H9 (cell line): ENCODE results near the gene CERS6. TPM values are rescaled to one million over a fixed set of nuclear protein-coding genes. Genes with fewer than 3 reads are reported as not detected.

Experiments used
- DNase-seq: peaks from one replicate; pipeline ENCODE4 v3.0.0-alpha.2; 2017
- H2AFZ ChIP-seq: one replicate; pipeline ENCODE4 v1.6.1; 2013; ENCODE audit warnings: mild to moderate bottlenecking, low read length, control low read depth, moderate library complexity
- H2AK5ac ChIP-seq: 2 replicates; pipeline ENCODE4 v1.6.1; 2013; ENCODE audit warnings: low read length, control low read depth, mixed read lengths; ENCODE audit not compliant: insufficient read length
- H2BK120ac ChIP-seq: one replicate; pipeline ENCODE4 v1.6.1; 2013; ENCODE audit warnings: low read depth, mild to moderate bottlenecking, low read length, control low read depth, inconsistent platforms; ENCODE audit not compliant: poor library complexity, severe bottlenecking
- H2BK12ac ChIP-seq: 2 replicates; pipeline ENCODE4 v1.6.1; 2013; ENCODE audit warnings: low read length, control low read depth, mixed read lengths, low read depth; ENCODE audit not compliant: insufficient read length
- H2BK15ac ChIP-seq: 2 replicates; pipeline ENCODE4 v1.6.1; 2013; ENCODE audit warnings: low read depth, low read length, control low read depth
- H2BK20ac ChIP-seq: one replicate; pipeline ENCODE4 v1.6.1; 2013; ENCODE audit warnings: low read depth, mild to moderate bottlenecking, low read length, control low read depth, inconsistent platforms; ENCODE audit not compliant: poor library complexity, severe bottlenecking
- H2BK5ac ChIP-seq: 2 replicates; pipeline ENCODE4 v1.6.1; 2013; ENCODE audit warnings: low read length, control low read depth, mixed read lengths; ENCODE audit not compliant: insufficient read length
- H3K14ac ChIP-seq: 2 replicates; pipeline ENCODE4 v1.6.1; 2013; ENCODE audit warnings: low read length, control low read depth; ENCODE audit not compliant: insufficient read depth
- H3K18ac ChIP-seq: 2 replicates; pipeline ENCODE4 v1.6.1; 2013; ENCODE audit warnings: low read depth, mild to moderate bottlenecking, mixed read lengths, low read length, control low read depth; ENCODE audit not compliant: insufficient read length
- H3K23ac ChIP-seq: 2 replicates; pipeline ENCODE4 v1.6.1; 2013; ENCODE audit warnings: low read length, control low read depth, mixed read lengths, low read depth; ENCODE audit not compliant: insufficient read length
- H3K23me2 ChIP-seq: 2 replicates; pipeline ENCODE4 v1.6.1; 2013; ENCODE audit warnings: low read depth, mild to moderate bottlenecking, mixed read lengths, low read length, control low read depth; ENCODE audit not compliant: insufficient read length, poor library complexity, severe bottlenecking
- H3K27ac ChIP-seq: 2 replicates; pipeline ENCODE4 v1.5.1; 2013; ENCODE audit warnings: low read length, control low read depth, mixed read lengths, low read depth; ENCODE audit not compliant: insufficient read length
- H3K27me3 ChIP-seq: 2 replicates; pipeline ENCODE4 v1.6.1; 2013; ENCODE audit warnings: low read length, control low read depth, inconsistent platforms; ENCODE audit not compliant: insufficient read depth
- H3K4ac ChIP-seq: 2 replicates; pipeline ENCODE4 v1.6.1; 2013; ENCODE audit warnings: low read depth, mild to moderate bottlenecking, control low read depth, inconsistent platforms, low read length, moderate library complexity
- H3K4me1 ChIP-seq: 2 replicates; pipeline ENCODE4 v1.6.1; 2013; ENCODE audit warnings: low read length, control low read depth, inconsistent platforms; ENCODE audit not compliant: insufficient read depth
- H3K4me2 ChIP-seq: 2 replicates; pipeline ENCODE4 v1.6.1; 2013; ENCODE audit warnings: low read length, control low read depth, mixed read lengths; ENCODE audit not compliant: insufficient read length, insufficient read depth
- H3K56ac ChIP-seq: 2 replicates; pipeline ENCODE4 v1.6.1; 2013; ENCODE audit warnings: low read depth, mild to moderate bottlenecking, mixed read lengths, low read length, control low read depth; ENCODE audit not compliant: insufficient read length
- H3K79me1 ChIP-seq: 2 replicates; pipeline ENCODE4 v1.6.1; 2013; ENCODE audit warnings: low read depth, mild to moderate bottlenecking, moderate library complexity, low read length, control low read depth, inconsistent platforms; ENCODE audit not compliant: insufficient read depth, poor library complexity, severe bottlenecking
- H3K79me2 ChIP-seq: 2 replicates; pipeline ENCODE4 v1.6.1; 2013; ENCODE audit warnings: low read length, control low read depth, inconsistent platforms; ENCODE audit not compliant: insufficient read depth
- H3K9ac ChIP-seq: 2 replicates; pipeline ENCODE4 v1.6.1; 2013; ENCODE audit warnings: low read length, control low read depth, mixed read lengths; ENCODE audit not compliant: insufficient read length; ENCODE audit errors: extremely low read depth
- H3K9me3 ChIP-seq: one replicate; pipeline ENCODE4 v1.6.1; 2013; ENCODE audit warnings: low read depth, low read length, inconsistent platforms; ENCODE audit not compliant: control insufficient read depth
- H3T11ph ChIP-seq: one replicate; pipeline ENCODE4 v1.6.1; 2013; ENCODE audit warnings: mild to moderate bottlenecking, low read length, control low read depth, inconsistent platforms
- H4K20me1 ChIP-seq: one replicate; pipeline ENCODE4 v1.6.1; 2013; ENCODE audit not compliant: control insufficient read depth, insufficient read length, insufficient read depth
- H4K5ac ChIP-seq: 2 replicates; pipeline ENCODE4 v1.6.1; 2013; ENCODE audit warnings: low read depth, mild to moderate bottlenecking, mixed read lengths, low read length, control low read depth; ENCODE audit not compliant: insufficient read length
- H4K8ac ChIP-seq: replicated peaks from 2 replicates; pipeline ENCODE4 v1.6.1; 2013; ENCODE audit warnings: low read length, control low read depth, mixed read lengths, low read depth; ENCODE audit not compliant: insufficient read length
- H4K91ac ChIP-seq: 2 replicates; pipeline ENCODE4 v1.6.1; 2013; ENCODE audit warnings: low read depth, mild to moderate bottlenecking, moderate library complexity, mixed read lengths, low read length, control low read depth; ENCODE audit not compliant: insufficient read length
- H3K27ac Mint-ChIP-seq, 3 experiments: 2 replicates in 2 of 3; 3 replicates in 1 of 3; pipeline ENCODE4 v1.8.0; 2020 to 2021; ENCODE audit warnings: mixed read lengths in 3 of 3, mild to moderate bottlenecking in 1 of 3, moderate library complexity in 1 of 3
- H3K27me3 Mint-ChIP-seq: 2 replicates; pipeline ENCODE4 v1.8.0; 2021; ENCODE audit warnings: low read depth, mild to moderate bottlenecking, moderate library complexity, mixed read lengths
- H3K36me3 Mint-ChIP-seq, 3 experiments: 2 replicates in 2 of 3; 3 replicates in 1 of 3; pipeline ENCODE4 v1.8.0; 2020 to 2021; ENCODE audit warnings: low read depth in 3 of 3, mixed read lengths in 3 of 3; ENCODE audit not compliant: insufficient read depth in 1 of 3
- H3K4me1 Mint-ChIP-seq, 2 experiments: 2 replicates each; pipeline ENCODE4 v1.8.0; 2020; ENCODE audit warnings: mixed read lengths in 2 of 2
- H3K4me3 Mint-ChIP-seq, 2 experiments: 2 replicates in 1 of 2; 3 replicates in 1 of 2; pipeline ENCODE4 v1.8.0; 2020 to 2021; ENCODE audit warnings: mild to moderate bottlenecking in 2 of 2, mixed read lengths in 2 of 2, moderate library complexity in 1 of 2
- H3K9me3 Mint-ChIP-seq, 2 experiments: 2 replicates in 1 of 2; 3 replicates in 1 of 2; pipeline ENCODE4 v1.8.0; 2020; ENCODE audit warnings: mild to moderate bottlenecking in 2 of 2, mixed read lengths in 2 of 2, moderate library complexity in 1 of 2
- WGBS: extraction: QIAGEN DNeasy Blood & Tissue Kit; methylation state at CpG from one replicate; pipeline ENCODE4 v1.1.7; 2013; ENCODE audit warnings: missing lambda C conversion rate, low lambda C conversion rate, mixed read lengths; ENCODE audit not compliant: insufficient read length; ENCODE audit errors: extremely low coverage; 5-methylcytosine and 5-hydroxymethylcytosine counted together
- total RNA-seq: library from RNA; stranded (reverse); gene quantifications from 2 replicates; pipeline ENCODE4 v1.2.1, GENCODE V29; 2021
- TF ChIP-seq, protein P1 (sequence below): fragments of 200-600 bp; sonication (generic); conservative IDR thresholded peaks from 3 replicates; pipeline ENCODE4 v1.8.0; 2021; ENCODE audit warnings: antibody characterized with exemption, mild to moderate bottlenecking

The CERS6 gene
- total RNA-seq, 1 experiment from 2014 or later = 17.7 TPM

DNA sequence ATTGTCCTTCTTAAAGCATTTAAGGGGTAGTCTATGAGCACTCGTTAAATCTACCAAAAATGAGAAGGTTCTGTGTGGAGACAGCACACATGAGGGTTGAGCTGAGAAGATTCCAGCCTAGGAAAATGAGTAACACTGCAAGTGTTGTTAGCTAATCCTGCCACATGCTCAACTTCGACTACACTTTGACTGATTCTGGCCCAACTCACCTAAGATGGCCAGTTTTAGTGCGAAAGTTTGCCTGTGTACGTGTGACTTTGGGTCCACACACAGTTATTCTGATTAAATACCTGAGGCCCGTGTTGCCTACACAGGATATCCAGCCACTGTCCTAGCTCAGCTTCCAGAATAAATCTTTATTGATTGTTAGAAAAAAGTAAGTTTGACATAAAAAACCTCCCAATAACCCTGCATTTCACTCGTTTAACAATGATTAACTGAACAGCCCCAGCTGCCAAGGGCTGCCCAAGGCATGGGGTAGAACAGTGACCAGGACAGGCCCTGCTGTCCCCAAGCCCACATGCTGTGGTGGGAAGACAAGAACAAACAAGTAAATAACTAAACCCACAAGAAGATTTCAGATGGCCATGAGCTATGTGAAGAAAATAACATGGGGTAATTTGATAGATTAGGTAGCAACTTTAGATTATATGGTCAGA is 14.7 kb upstream of the CERS6 start:
- H3K9me3 Mint-ChIP-seq = peaks cover 2 to 3% of the 10 kb centered on the region in 2 experiments; a peak in 1 of 5 replicates
- Histone ChIP-seq H2BK20ac (no peak overlapping the region), H3K23me2 (no peaks in the 10 kb centered on the region), H2BK15ac (no peak overlapping the region), H4K20me1 (no peaks in the 10 kb centered on the region), H3K79me2 (no peaks in the 10 kb centered on the region), H3K18ac (no peak overlapping the region), H4K91ac (no peak overlapping the region), H3K79me1 (no peaks in the 10 kb centered on the region), H3K9me3 (no peaks in the 10 kb centered on the region), H3K23ac (no peak overlapping the region), H2BK5ac (no peak overlapping the region), H3K27me3 (no peaks in the 10 kb centered on the region), H3K4ac (no peak overlapping the region), H2BK120ac (no peak overlapping the region), H3K4me1 (no peaks in the 10 kb centered on the region), H3K4me2 (no peak overlapping the region), H3T11ph (no peak overlapping the region), H4K5ac (no peak overlapping the region), H3K56ac (no peak overlapping the region), H2AK5ac (no peak overlapping the region), H2BK12ac (no peak overlapping the region), H4K8ac (no peak overlapping the region), H2AFZ (no peak overlapping the region), H3K14ac (no peak overlapping the region), H3K27ac (no peak overlapping the region), H3K9ac (no peak overlapping the region)
- H3K27me3 Mint-ChIP-seq = no peaks in the 10 kb centered on the region
- peaks cover 0 to 4% (median 0%) of the 10 kb centered on the region in 3 experiments; a peak in 2 of 7 replicates for H3K36me3 Mint-ChIP-seq
- no peak overlapping the region for H3K27ac Mint-ChIP-seq
- H3K4me3 Mint-ChIP-seq = no peak overlapping the region
- no peak for DNase-seq
- WGBS = no CpG with 5 or more reads among the region's 6 CpGs
- peaks cover 0 to 6% of the 10 kb centered on the region in 2 experiments; a peak in 1 of 4 replicates for H3K4me1 Mint-ChIP-seq
- TF ChIP-seq, protein P1, sequence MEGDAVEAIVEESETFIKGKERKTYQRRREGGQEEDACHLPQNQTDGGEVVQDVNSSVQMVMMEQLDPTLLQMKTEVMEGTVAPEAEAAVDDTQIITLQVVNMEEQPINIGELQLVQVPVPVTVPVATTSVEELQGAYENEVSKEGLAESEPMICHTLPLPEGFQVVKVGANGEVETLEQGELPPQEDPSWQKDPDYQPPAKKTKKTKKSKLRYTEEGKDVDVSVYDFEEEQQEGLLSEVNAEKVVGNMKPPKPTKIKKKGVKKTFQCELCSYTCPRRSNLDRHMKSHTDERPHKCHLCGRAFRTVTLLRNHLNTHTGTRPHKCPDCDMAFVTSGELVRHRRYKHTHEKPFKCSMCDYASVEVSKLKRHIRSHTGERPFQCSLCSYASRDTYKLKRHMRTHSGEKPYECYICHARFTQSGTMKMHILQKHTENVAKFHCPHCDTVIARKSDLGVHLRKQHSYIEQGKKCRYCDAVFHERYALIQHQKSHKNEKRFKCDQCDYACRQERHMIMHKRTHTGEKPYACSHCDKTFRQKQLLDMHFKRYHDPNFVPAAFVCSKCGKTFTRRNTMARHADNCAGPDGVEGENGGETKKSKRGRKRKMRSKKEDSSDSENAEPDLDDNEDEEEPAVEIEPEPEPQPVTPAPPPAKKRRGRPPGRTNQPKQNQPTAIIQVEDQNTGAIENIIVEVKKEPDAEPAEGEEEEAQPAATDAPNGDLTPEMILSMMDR = no peak
